GM18951 (cell line): ENCODE measurements around the gene CUTC.

Experiments
- POLR2A ChIP-seq: IDR thresholded peaks from 4 replicates; pipeline ENCODE4 v1.6.1; 2011; ENCODE audit warnings: mild to moderate bottlenecking; ENCODE audit not compliant: insufficient read length, insufficient read depth; ENCODE audit errors: extremely low read depth
- in situ Hi-C: fragments of 300-500 bp; cut with MboI; formaldehyde crosslinking; loops from one replicate; pipeline ENCODE4 v1.12.0; 2022; ENCODE audit warnings: low sequenced_read_pairs, mixed read lengths, inconsistent platforms; ENCODE audit not compliant: unreplicated experiment

Gene CUTC, protein sequence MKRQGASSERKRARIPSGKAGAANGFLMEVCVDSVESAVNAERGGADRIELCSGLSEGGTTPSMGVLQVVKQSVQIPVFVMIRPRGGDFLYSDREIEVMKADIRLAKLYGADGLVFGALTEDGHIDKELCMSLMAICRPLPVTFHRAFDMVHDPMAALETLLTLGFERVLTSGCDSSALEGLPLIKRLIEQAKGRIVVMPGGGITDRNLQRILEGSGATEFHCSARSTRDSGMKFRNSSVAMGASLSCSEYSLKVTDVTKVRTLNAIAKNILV

DNA sequence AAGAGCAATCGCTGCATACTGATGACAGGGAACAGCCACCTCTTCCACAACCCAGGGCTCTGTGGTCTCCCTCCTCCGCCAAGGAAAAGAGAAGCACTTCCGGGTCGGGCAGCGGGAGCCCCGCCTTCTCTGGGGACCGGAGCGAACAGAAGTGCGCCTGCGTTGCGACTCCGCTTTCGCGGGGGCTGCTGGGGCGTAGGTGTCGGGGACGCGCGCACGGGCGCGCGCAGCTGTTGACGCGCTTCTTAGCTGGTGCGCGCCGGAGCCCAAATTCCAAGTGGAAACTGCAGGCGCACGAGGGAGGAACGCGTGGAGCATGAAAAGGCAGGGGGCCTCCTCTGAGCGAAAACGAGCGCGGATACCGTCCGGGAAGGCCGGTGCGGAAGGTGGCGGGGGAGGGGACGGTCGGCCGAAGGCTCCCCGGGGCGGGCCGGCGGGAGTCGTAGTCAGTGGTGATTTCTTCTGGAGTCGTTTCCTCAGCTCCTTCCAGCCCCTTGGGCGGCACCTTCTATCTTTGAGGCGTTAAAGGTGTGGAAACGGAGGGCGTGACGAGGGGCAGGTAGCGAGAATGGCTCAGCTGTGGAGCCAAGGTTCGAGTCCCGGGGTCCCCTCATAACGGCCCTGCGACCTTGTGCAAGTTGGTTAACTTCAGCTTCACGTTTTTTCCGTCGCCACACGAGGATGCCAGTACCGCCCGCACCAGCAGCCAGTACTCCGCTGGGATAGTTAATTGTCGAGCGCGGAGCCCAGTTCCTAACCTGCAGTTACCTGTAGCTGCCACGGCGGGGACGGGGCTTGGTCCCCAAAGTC is at the start of gene CUTC, which contains the start of gene COX15:
CUTC (plus strand) TSS at position 202 of the 810 bp plus-strand sequence; CDS start at position 317, 115 bp downstream.
COX15 (minus strand) TSS at position 95 of the 810 bp plus-strand sequence; CDS start at position 17, 78 bp downstream.
- in situ Hi-C loops, result no loop called here
- peak; percentile 94 for TF ChIP-seq POLR2A

- TF ChIP-seq POLR2A, result no peak
- in situ Hi-C loops, result no loop called here
Observed at GRCh38 chr10:99682752-99683151, 49.3 kb upstream of the CUTC start.

- TF ChIP-seq POLR2A, result no peak
Observed at GRCh38 chr10:99685597-99685967, 46.5 kb upstream of the CUTC start.

DNA sequence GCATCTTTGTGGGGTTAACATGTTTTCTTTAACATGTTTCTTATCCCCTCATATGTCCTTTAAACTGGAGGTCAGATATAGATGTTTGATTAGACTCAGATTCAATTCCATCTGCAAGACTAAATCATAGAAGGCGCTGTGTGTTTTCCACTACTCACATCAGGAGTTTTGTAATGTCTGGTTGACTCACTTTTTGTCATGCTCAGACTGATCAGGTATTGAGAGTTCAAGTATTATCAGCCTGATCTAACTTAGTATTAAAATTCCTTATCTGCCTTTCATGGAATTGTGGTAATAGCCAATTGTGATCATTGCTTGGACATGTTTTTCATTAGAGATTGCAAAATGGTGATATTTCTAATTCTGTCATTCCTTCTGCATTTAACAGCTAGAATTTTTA is 42.6 kb upstream of the CUTC start:
- TF ChIP-seq POLR2A, result no peak
- in situ Hi-C loops, result no loop called here

More at GRCh38 chr10:99685597-99685967, 46.5 kb upstream of the CUTC start:
- in situ Hi-C loops, result no loop called here

- no peak for TF ChIP-seq POLR2A
- in situ Hi-C loops, result no loop called here
Observed at GRCh38 chr10:99693933-99694583, 38.0 kb upstream of the CUTC start.

GRCh38 chr10:99695761-99696160 is 36.3 kb upstream of the CUTC start:
- in situ Hi-C loops, result no loop called here
- no peak for TF ChIP-seq POLR2A

DNA sequence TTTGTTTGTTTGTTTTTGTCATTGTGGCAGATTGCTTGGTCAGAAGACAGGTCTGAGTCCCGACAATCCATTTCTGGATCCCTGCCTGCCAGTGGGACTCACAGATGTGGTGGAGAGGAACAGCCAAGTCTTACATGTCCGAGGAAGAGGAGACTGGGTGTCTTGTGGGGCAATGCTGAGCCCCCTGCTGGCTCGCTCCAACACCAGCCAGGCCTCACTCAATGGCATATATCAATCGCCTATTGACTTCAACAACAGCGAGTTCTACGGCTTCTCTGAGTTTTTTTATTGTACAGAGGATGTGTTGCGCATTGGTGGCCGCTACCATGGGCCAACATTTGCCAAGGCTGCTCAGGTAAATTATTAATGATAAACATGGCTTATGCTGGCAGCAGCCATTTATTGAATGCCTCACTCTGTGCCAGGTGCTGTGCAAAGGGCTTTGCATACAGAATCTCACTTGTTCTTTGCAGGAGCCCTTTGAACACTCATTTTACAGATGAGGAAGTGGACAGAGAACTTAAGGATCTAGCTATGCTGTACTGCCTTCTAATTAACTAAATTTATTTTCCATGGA is 33.4 kb upstream of the CUTC start:
- in situ Hi-C loops, result no loop called here
- TF ChIP-seq POLR2A, result no peak

DNA sequence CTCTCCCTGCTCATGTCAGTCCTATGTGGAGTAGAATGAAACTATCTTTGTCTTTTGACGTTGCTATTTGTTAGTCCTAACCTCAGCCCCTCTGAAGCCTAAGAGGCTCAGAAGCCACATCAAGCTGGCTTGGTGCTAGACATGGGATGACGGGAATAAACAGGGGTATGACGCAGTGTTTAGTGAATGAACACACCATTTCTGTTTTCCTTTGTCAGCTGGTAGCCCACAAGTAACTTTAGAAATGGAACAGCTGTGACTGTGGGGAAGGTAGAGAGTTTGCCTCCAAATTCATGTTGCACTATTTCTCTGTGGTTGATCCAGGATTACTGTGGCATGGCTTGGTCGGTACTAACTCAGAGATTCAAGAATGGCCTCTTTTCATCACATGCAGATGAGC is 31.4 kb upstream of the CUTC start:
- in situ Hi-C loops, result no loop called here
- no peak for TF ChIP-seq POLR2A

GRCh38 chr10:99708428-99709012 is 23.5 kb upstream of the CUTC start:
- in situ Hi-C loops, result no loop called here
- no peak for TF ChIP-seq POLR2A

DNA sequence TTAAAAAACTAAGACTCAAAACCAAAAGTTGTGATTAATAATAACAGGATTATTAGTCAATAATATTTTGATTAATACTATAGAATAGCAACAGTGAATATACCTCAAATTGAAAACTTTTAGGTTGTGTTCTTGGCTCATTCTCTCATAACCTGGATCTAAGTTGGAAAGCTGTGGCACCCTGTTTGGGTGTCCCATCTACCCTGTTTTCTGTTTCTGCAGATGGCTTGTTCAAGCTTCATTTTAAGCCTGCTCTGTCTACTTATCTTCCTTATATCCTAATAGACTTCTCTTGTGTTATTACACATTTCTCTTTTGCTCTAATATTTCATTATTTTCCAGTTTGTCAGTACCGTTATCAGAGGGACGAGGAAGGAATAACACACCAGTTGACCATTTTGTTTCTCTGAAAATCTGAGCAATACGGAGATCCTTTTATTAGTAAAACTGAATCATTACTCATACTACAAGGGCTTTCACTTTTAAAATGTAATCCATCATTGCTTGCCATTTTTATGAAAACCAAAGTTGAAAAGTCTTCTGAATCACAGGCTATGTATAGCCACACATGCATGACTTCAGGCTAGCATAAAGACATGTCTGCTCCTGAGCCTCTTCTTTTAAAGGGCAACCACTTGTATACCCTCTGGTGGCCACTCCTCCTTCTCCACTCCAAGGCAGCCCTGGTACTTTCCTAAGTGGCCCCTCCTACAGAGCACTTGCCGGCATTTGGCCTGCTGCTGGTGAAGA is 22.4 kb upstream of the CUTC start:
- in situ Hi-C loops, result loop anchor here (10.0 kb wide), 1 partner anchor 255 kb away; no protein-coding TSS in a partner anchor
- TF ChIP-seq POLR2A, result no peak

- in situ Hi-C loops, result loop anchor here (10.0 kb wide), 1 partner anchor 256 kb away; no protein-coding TSS in a partner anchor
- TF ChIP-seq POLR2A, result no peak
Observed at GRCh38 chr10:99711129-99711719, 20.8 kb upstream of the CUTC start.

DNA sequence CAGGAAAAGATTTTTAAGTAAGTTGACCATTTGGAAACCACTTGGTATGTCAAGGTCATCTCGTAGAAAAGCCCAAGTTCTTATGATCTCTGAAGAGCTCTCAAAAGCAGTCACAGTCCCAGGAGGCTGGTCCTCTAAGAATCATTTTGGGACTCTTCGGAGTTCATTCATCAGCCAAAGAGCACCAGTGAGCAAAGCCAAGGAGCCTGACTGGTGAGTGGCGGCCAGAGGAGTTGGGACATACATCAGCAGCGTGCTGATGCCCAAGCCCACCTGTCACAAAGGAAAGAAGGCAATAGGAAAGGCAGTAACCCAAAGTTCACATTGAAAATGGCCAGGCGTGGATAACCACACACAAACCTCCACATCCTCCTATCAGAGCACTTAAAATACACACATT is 17.6 kb upstream of the CUTC start:
- TF ChIP-seq POLR2A, result no peak
- in situ Hi-C loops, result loop anchor here (10.0 kb wide), 1 partner anchor 260 kb away; no protein-coding TSS in a partner anchor
